GM18498 (cell line): ENCODE measurements around the gene PREPL.

Source experiments
- ATAC-seq: cut with Tn5 transposase; IDR thresholded peaks from one replicate; pipeline ENCODE4 v1.9.1; 2021; ENCODE audit warnings: mild to moderate bottlenecking, moderate library complexity; ENCODE audit not compliant: unreplicated experiment

The PREPL gene

DNA sequence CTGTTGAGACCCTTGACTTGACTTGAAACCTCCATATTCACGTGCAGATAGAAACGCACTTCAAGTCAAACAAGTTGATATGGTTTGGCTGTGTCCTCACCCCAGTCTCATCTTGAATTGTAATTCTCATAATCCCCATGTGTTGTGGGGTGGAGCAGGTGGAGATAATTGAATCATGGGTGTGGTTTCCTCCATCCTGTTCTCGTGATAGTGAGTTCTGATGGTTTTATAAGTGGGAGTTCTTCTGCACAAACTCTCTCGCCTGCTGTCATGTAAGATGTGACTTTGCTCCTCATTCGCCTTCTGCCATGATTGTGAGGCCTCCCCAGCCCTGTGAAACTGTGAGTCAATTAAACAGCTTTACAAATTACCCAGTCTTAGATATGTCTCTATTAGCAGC lies 64.6 kb downstream of the PREPL start:
- no peak for ATAC-seq

DNA sequence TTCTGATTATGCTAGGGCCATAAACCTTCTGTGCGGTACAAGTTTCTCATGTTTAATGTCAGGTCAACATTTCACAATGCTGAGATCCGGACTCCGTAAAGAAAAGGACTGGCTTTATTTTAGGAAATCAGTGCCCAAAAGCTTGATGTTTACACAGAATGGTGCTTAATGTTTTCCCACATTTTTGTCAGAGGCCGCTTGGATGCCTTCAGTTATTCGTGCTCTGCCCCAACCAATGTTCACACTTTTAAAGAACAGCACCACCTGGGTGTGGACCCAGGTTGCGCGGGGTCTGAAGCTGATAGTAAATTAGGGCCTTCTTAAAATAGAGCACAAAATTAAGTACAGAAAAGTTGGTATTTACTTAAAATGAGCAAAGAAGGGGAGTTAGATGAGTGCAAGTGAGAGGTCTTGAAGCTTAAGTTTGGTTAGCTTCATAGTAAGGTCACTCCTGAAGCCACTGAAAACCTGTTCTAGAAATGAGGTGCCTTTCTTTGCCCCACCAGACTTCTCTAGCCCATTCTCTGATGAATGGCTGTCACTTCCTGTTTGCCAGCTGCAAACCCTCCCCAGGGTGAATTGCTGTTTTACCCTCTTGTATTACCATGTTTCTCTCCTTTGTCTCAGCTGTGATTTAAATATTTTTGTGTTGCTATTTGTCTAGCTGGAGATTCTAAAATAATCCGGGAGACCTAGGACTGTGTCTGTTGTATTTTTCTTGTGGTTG lies 65.5 kb downstream of the PREPL start:
- ATAC-seq, result no peak

DNA sequence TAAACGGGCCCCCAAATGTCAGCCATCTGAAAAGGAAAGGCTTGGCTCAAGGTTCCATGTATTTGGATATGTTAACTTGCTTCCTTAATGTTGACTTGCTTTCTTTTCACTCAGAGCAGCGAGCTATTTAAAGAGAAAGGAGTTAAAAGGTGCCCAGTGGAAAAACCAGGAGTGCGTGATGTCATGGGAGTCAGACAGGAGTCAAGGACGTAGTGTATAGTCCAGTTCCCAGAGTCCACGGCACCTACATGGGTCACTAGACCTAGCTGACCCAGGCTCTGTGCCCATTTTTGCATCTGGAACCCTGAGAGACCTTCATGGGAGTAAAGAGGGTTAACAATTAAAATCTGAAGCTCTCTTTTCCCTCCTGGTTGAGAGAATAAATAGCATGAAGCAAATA lies 66.2 kb downstream of the PREPL start:
- no peak for ATAC-seq

DNA sequence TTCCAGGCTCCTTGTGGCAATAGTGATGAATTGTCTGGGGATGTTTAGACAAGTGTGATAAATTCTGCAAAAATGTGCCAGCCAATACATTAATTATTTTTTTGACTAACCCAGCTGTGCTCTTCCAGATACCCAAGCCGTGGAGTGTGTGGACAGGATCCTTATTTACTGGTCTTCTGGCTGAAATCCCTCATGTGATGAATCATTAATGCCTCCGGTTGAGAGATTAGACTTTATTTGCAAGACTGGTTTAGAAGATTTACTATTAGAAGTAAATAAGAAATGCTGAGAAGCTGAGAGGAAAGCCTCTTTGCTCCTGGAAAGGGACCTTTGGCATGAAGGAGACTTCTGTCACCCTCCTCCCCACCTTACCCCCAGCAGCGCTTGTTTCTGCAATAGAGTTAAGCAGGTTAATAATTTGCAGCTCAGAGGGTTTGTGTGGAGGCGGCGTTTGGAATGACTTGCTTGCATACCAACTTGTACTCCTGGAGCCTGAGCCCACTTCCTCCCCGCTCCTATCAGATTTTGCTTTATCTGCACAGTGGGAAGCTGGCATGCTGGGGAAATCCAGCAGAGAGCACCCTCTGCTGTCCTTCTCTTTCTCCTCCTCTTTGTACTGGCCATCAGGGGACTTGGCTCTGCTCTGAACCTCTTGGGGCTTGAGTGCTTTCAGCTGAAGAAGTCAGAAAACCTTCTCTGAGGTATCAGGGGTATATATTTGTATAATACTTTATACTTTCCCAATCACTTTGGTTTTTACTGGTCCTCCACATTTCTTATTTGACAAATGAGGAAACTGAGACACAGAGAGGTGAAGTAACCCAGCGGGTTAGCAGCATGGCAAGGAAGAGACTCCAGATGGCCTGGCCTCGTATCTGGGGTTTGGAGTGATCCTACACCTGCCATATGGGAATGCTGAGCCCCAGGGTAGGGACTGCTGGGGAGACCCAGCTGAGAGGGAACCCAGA lies 69.7 kb downstream of the PREPL start:
- ATAC-seq, result no peak

DNA sequence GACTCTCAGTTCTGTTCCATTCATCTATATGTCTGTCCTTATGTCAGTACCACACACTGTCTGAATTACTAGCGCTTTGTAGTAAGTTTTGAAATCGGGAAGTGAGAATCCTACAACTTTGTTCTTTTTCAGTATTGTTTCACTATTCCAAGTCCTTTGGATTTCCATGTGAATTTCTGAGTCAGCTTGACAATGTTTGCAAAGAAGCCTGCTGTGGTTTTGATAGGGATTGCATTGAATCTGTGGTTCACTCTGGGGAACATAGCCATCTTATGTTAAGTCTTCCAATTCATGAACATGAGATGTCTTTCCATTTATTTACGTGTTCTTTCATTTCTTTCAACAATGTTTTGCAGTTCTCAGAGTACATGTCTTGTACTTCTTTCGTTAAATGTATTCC lies 71.0 kb downstream of the PREPL start:
- ATAC-seq, result no peak

DNA sequence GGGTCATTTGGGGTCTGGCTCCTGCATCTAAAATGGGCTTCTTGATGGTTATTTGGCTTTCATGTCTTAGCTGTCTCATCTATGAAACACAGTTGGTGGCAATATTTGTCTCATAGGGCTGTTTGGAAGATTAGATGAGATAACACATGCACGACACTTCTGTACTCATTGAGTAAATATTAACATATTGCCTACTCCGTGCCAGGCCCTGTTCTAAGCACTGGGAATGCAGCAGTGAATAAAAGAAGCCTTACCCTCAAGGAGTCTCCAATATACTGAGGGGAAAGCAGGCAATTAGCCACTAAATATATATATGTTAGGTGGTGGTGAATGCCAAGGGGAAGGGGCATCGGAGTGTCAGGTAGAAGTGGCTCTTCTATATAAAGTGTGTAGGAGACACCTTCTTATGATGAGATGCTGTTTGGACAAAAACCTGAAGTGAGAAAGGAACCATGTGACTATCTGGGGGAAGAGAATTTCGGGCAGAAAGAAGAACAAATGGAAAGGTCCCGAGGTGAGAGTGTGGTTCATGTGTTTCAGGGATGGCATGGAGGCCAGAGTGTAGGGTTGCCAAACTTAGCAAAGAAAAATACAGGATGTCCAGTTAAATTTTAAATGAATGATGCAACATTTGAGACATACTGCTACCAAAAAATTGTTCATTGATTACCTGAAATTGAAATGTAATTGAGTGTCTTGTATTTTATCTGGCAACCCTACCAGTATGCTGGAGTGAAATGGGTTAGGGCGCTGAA lies 74.2 kb downstream of the PREPL start:
- no peak for ATAC-seq

DNA sequence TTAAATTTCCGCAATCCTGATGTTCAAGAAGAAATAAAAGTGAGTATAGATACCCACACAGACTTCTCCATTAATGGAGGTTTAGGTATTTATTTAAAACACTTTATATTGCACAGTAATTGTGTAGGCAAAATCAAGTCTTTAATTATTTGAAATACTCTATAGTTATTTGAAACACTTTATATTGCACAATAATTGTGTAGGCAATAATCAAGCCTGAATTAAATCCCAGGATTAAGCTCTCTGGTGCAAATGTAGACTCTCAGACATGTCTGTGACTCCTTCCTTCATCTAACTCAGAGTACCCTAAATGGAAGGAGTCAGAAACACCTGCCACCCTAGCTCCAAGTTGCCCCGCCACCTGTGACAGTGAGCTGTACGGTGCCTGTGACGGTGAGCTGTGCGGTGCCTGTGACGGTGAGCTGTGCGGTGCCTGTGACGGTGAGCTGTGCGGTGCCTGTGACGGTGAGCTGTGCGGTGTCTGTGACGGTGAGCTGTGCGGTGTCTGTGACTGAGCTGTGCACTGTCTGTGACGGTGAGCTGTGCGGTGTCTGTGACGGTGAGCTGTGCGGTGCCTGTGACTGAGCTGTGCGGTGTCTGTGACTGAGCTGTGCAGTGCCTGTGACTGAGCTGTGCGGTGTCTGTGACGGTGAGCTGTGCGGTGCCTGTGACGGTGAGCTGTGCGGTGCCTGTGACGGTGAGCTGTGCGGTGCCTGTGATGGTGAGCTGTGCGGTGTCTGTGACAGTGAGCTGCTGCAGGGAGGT lies 75.0 kb downstream of the PREPL start:
- ATAC-seq, result no peak

DNA sequence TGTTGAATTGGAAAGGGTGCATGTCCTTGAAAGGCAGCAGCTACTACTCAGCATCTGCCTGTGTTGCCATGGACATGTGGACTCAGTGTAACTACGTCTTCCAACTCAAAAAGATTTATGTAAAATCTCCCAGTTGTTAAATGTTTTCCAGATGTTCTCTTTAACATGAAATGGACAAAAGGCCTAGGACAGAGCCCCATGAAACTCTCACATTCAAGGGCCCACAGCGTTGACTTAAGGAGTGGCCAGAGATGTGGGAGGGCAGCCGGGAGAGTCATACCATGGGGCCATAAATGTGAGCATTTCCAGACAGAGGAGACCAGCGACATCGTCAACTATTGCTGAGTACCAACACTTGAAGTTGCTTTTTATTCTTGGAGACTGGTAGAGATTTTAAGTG lies 76.1 kb downstream of the PREPL start:
- no peak for ATAC-seq

DNA sequence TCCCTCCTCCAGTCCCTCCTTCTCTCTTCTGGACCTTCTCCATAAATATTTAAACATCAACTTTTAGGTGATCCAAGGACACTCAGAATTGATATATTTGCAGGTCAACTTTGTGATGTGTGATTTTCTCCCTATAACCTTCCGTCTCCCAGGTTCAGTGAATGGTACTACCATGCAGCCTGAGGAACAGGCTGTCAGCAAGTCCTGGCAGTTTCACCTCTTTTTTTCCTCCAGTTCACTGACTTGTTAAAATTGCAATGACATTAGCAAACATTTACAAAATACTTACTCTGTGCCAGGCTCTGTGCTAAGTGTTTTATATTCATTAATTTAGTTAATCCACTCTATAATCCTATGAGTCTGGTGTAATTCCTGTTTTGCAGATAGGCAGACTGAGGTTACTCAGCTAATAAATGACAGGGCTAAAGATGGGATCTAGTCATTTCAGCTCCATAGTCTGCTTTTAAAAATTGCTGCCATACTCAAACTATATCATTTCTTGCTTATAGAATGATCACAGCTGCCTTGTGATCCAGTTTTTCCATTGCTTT lies 78.1 kb downstream of the PREPL start:
- no peak for ATAC-seq

DNA sequence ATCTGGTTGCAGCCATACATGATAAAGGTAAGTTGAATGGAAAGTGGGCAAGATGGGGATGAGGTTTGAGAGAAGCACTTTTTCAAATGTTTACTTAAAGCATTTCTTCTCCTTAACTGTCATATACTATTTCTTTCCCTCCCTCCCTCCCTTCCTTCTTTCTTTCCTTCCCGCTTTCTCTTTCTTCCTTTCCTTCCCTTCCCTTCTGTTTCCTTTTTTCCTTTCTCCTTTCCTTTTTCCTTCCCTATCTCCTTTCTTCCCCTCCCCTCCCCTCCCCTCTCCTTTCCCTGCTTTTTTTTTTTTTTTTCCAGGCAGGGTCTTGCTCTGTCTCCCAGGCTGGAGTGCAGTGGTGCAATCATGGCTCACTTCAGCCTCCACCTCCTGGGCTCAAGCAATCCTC lies 80.4 kb downstream of the PREPL start:
- no peak for ATAC-seq

DNA sequence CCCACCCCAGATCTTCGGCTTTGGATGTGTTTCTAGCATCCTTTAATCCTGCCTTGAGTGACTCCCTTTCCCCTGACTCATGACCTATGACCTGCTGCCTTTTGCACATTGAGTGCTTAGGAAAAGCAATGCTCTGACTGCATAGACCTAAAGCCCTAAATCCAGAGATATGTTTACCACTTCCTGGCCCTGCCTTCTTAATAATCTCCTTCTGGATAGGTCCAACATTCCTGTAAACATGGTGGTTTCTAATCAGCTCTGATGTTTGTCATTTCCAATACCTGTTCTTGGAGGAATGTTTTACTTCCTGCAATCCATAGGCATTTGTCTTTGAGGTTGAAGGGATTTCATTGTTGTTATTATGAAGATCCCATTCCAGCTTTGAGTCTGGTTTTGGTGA lies 83.8 kb downstream of the PREPL start:
- no peak for ATAC-seq

DNA sequence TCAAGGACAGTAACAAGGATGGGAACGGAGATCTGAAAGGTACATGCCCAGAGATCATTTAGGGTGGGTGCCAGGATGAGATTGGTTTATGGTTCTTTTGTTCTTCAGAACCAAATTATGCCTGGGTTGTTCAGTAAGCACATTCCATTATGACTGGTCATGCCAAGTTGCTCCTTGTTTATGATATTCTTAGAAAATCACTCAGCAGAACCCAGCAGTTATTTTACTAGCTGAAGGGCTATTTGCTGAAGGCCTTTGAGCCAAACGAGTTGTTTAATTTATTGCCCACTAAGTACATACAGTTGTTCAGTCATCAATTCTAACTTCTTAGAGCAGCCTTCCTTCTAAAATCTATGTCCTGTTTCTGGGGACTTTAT lies 85.4 kb downstream of the PREPL start:
- ATAC-seq, result no peak

DNA sequence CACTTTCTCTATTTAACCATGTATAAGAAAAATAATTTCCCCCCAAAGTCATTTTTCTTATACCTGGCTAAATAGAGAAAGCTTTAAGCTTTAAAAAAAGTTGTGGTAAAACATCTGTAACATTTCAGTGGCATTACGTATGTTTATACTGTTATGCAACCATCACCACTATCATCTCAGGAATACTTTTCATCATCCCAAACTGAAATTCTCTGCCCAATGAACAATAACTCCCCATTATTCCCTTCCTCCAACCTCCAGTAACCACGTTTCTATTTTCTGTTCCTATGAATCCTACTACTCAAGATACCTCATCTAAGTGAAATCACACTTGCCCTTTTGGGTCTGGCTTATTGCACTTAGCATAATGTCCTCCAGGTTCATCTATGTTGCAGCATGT lies 87.7 kb downstream of the PREPL start:
- no peak for ATAC-seq

DNA sequence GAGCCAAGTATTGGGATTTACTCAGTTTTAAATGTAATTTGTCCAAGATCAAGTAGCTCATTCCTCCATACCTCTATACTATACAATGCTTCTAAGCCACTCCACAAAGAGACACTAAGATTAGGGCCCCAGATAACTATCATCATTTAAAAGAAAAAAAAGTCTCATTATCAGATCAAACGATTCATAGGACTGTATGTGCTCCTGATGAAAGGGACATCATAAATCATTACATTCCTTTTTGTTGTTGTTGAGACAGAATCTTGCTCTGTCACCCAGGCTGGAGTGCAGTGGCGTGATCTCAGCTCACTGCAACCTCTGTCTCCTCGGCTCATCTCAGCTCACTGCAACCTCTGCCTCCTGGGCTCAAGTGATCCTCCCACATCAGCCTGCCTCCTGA lies 88.2 kb downstream of the PREPL start:
- ATAC-seq, result no peak

DNA sequence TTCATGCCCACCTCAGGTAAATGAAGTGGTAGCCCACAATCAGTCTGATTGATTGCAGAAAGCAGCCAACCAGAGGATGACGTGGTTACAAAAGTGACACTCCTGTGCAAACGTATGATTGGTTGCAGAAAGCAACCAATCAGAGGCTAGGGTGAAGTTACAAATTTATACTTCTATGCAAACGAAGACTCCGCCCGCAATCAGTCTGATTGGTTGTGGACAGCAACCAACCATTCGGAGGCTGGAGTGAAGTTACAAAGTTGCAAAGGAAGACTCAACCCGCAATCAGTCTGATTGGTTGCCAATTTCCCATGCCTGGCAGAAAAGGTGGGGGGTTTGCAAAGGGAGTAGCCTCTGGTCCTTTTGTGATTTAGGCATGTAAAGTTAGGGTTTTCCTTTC lies 90.0 kb downstream of the PREPL start:
- no peak for ATAC-seq

DNA sequence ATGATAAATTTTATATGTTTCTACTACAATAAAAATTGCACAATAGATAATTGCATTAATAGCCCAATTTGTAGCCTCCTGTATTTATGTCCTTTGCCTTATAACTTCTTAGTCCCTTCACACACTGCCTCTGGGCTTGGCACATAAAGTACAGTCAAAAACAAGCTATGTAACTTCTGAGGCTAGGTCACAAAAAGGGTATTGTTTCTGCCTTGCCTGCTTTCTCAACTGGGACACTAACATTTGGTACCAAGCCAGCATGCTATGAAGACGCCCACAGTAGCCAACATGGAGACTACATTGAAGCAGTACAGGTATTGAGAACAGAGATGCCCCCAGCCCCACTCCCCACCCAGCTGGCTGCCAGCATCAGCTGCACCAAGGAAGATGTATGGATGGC lies 91.5 kb downstream of the PREPL start:
- ATAC-seq, result no peak

DNA sequence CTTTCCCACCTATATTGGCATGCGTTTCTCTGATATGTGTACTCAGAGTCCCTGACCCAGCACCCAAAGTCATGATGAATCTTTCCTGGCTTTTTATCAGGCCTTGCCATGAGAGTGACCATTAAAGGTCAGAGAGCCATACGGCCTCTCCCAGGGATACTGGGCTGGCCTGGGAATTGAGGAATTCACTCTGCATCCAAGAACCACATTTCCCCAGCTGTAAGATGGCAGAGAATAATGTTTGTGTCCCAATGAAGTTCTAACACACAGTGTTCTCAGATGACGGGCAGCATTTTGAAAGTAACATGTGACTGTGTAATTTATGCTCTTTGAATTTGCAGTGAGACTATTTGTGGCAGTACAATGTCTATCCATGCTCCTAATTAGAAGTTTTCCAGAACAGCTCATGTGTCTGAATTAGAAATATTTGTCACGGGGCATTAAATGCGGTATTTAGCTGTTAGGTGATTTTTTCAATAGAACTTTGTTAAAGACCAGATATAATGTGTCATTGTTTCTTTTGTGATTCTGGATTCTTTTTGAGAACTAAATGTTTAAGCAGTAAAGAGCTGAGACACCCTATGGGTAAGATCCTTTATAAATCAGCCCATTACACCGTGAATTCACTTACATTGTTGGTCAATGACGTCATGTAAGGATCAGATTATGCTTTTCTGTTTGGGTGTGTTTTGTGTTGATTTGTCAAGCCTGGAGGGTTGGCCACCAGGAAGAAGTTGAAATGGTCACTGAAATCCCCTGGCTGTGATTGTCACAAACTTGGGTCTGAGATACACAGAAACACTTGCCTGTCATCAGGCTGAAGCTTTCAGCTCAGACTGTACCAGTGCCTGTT lies 93.3 kb downstream of the PREPL start:
- ATAC-seq, result no peak
